GM10266 (cell line): ENCODE measurements around the gene TAF5L.

ENCODE experiments used
- DNase-seq: peaks from one replicate; pipeline ENCODE4 v3.0.0; 2012; ENCODE audit errors: extremely low spot score
- TF ChIP-seq, protein P1 (sequence below): IDR thresholded peaks from 2 replicates; pipeline ENCODE4 v1.5.1; 2012; ENCODE audit warnings: mild to moderate bottlenecking, low read depth; ENCODE audit not compliant: control insufficient read depth, insufficient read depth; ENCODE audit errors: missing control alignments

The TAF5L gene

DNA sequence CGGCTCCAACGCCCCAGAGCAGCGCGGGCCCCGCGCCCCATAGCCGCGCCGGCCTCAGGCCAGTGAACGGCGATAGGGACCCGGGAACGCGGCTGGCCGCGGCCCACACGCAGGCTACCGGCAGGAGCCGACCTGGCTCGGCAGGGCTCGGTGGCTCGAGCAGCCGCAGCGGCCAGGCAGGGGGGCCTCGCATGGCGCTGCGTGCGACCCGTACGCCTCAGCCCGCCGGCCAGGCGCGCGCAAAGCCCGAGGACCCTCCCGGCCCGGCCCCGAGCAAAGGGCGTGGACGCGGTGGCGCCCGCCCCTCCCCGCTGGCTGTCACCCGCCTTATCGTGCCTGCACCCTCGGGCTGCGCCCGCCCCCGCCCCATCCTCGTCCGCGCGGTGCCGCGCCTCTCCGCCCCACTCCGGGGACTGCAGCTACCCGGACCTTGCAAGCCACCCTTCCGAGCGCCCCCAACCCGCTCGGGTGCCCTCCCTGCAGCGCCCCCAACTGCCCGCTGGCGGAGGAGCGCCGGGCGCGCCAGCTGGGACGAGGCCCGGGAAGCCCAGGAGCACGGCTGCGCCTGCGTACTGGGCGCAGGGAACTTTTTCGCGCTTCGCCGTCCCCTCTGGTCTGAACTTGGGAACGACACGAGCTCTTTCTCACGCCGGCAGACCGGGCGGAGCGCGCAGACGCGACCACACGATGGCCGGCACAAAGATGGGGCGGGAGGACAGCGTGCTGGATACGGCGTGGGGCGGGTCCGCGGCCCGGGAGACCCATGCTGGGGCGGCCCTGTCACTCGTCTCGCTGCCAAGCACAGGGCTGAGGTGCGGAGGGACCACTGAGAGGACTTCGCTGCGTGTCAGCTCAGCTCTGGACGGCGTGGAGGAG is 67.2 kb downstream of the TAF5L start, which contains the start of gene ABCB10:
Gene ABCB10 (minus strand): TSS at position 248 of the 876 bp plus-strand sequence. CDS start 55 bp downstream, at position 193.
- peak; percentile 97 for DNase-seq
- TF ChIP-seq, protein P1, sequence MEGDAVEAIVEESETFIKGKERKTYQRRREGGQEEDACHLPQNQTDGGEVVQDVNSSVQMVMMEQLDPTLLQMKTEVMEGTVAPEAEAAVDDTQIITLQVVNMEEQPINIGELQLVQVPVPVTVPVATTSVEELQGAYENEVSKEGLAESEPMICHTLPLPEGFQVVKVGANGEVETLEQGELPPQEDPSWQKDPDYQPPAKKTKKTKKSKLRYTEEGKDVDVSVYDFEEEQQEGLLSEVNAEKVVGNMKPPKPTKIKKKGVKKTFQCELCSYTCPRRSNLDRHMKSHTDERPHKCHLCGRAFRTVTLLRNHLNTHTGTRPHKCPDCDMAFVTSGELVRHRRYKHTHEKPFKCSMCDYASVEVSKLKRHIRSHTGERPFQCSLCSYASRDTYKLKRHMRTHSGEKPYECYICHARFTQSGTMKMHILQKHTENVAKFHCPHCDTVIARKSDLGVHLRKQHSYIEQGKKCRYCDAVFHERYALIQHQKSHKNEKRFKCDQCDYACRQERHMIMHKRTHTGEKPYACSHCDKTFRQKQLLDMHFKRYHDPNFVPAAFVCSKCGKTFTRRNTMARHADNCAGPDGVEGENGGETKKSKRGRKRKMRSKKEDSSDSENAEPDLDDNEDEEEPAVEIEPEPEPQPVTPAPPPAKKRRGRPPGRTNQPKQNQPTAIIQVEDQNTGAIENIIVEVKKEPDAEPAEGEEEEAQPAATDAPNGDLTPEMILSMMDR: peak; percentile 95

DNA sequence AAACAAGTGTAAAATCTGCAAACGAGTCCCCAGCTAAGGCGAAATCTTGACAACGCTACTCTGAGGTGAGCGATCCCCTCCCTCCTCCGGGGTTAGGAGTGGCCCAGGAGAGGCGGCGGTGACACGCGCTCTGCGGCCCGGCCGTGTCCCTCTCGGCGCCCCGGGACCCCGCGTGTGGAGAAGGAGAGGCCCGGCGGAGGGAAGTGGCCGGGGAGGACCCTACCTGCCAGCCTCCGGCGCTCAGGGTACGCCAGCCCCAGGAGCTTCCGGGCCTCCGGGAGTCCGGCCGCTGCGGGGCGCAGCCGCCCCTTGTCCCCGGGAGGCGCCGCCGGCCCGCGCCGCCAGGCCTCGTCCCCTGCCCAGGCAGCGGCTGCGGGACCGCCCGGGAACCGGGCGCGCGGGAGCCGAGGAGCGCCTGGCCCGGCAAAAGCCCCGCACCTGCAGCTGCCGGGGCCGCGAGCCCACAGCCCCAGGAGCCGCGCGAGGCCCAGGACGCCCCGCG is 68.0 kb downstream of the TAF5L start:
- TF ChIP-seq, protein P1: peak; percentile 36
- peak; percentile 76 for DNase-seq

DNA sequence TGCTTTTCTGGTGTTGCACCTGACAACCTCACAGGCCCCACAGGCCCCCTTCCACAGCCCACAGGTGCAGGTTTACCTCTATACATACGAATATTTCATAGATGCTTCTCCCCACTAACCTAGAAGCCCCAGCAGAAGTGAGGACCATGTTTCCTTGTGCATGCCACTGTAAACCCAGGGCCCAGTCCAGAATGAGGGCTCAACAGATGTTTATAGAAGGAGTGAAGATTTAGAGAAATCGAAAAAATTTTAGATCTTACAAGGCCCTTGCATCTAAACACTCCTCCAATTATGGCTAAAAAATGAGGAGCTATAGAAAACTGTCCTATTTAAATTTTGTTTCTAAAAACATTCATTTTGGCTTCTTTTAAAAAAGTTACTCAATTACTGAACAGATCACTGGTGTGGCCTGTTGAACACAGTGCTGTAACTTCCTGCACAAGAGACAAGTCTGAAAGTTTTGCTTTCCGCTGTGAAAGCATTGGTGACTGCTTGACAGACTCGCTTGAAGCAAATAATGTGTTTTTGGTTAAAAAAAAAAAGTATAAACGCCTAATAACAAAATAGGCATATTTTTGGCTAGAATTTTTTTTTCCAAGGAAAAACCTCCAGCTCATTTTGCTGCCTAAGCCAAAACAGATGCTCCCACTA is 68.6 kb downstream of the TAF5L start:
- TF ChIP-seq, protein P1: no peak
- DNase-seq: peak; percentile 66

DNA sequence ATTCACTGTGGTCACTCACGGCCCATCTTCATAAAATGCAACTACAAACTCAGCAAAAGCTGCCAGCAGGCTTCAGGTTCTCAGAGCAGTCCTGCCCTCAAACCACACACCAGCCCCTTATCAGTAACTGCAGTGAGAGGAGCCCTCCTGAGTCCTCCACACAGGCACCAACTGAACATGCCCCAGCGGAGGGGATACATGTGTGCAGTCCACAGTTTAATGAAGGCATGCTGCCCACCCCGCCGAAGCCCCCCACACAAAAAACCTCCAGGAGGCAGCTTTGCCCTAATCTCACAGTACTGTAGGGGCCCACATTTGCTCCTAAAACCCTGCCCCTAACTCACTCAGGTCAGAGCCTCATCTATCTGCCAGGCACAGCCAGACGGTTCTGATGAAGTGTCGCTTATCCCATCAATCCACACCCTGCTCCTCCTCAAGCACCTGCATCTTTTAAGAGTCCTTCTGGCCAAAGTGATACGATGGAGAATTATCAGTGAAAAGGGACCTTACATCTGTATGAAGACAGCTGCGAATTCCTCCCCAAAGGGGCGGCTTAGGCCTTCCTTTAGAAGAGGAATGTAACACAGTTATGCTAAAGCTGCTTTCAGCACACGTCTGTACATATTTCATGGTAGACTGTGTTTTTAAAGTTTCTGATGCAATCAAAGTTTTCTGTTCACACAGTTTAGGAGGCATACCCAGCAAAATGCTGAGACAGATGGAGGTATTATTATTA is 70.9 kb downstream of the TAF5L start:
- DNase-seq: no peak
- TF ChIP-seq, protein P1: no peak

DNA sequence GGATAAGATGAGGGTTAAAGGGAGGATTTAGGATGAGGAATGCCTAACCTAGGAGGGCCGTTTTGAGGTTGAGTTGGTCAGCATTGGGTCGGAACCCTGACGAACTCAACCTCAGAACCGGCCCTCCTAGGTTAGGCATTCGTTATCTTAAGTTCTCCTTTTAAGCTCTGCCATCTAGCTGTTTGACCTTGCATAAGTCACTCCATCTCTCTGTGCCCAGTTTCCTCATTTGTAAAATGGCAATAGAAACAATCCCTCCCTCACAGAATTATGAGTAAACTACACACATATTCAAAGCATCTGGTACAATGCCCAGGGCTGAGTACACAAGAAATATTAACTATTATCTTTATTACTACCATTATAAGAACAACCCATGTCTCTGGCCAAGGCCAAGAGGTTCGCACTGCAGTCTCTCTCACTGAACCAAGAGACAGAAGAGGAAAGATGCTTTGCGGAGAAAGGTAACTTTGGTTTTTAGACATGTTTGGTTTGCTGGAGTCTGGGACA is 72.2 kb downstream of the TAF5L start:
- TF ChIP-seq, protein P1: no peak
- DNase-seq: no peak

DNA sequence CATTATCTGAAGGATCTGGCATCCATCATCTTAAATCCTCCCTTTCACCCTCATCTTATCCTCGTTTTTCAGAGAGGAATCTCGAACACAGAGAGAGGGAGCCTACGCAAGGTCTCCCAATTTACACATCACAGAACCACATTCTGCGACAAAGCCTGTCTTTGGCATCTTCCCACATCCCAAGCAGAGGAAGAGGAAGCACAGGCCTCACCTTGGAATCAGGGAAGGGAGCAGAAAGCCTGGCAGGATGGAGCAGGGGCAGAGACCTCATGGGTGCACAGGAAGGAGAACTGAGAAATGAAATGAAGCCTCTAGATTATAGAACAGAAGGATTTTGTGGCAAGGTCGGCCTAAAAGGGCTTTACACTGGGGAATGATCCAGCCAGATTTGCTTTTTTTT is 73.2 kb downstream of the TAF5L start:
- TF ChIP-seq, protein P1: no peak
- no peak for DNase-seq
